Adrenal gland (tissue), 12 donors: Measurements from ENCODE around the gene ZBTB34. TPM values are rescaled to one million over a fixed set of nuclear protein-coding genes. Genes with fewer than 3 reads are reported as not detected.

Experiments
- DNase-seq, 7 donors: peaks; one replicate each; pipeline ENCODE4 v3.0.0-alpha.2; 2019 to 2020
- H3K27ac ChIP-seq, 5 donors: fragments of 200-600 bp; sonication (generic) in 4 of 5; 1 replicate in 3 of 5; 2 replicates in 2 of 5; pipeline versions ENCODE4 v1.5.1 to v1.8.0; 2016 to 2020; ENCODE audit warnings: mild to moderate bottlenecking in 1 of 5
- H3K27me3 ChIP-seq: fragments of 200-600 bp; 2 replicates; pipeline ENCODE4 v1.8.0; 2021
- H3K36me3 ChIP-seq, 2 donors: fragments of 200-600 bp; replicated peaks in 1 of 2; 1 replicate in 1 of 2; 2 replicates in 1 of 2; pipeline versions ENCODE4 v1.5.1 to v1.8.0; 2018 to 2022
- H3K4me1 ChIP-seq, 2 donors: fragments of 200-600 bp; replicated peaks in 1 of 2; 1 replicate in 1 of 2; 2 replicates in 1 of 2; pipeline versions ENCODE4 v1.5.1 to v1.8.0; 2018 to 2021
- H3K4me3 ChIP-seq, 4 donors: fragments of 200-600 bp; sonication (generic) in 3 of 4; one replicate each; pipeline ENCODE4 v1.5.1; 2016 to 2018
- H3K9me3 ChIP-seq, 3 donors: fragments of 200-600 bp; sonication (generic) in 1 of 3; replicated peaks in 1 of 3; 1 replicate in 2 of 3; 2 replicates in 1 of 3; pipeline versions ENCODE4 v1.5.1 to v1.8.0; 2016 to 2021
- CTCF ChIP-seq, 6 experiments: fragments of 450-650 bp in 4 of 6; fragments of 200-600 bp in 2 of 6; sonication (generic) in 1 of 6; IDR thresholded peaks; 1 replicate in 5 of 6; 2 replicates in 1 of 6; pipeline versions ENCODE4 v1.5.1 to v1.8.0; 2016 to 2021; ENCODE audit warnings: antibody characterized with exemption in 6 of 6, mild to moderate bottlenecking in 2 of 6, moderate library complexity in 1 of 6
- POLR2A ChIP-seq, 2 donors: fragments of 450-650 bp; IDR thresholded peaks; one replicate each; pipeline ENCODE4 v1.6.1; 2017; ENCODE audit warnings: antibody characterized with exemption in 2 of 2, mild to moderate bottlenecking in 2 of 2, moderate library complexity in 1 of 2
- WGBS, 4 donors: extraction: QIAGEN DNeasy Blood & Tissue Kit in 2 of 4; methylation state at CpG; one replicate each; pipeline versions ENCODE4 v1.1.5 to v1.1.7; 2013 to 2017; 5-methylcytosine and 5-hydroxymethylcytosine counted together
- intact Hi-C, 2 donors: fragments of 100-400 bp; cut with DNase I; formaldehyde crosslinking; loops; one replicate each; pipeline versions ENCODE4 v1.14.1 to v1.15.0; 2022 to 2023
- polyA plus RNA-seq, 3 donors: library from polyadenylated mRNA; stranded (reverse); fragments of 200-250 nt in 2 of 3; fragments of 350-450 nt in 1 of 3; fragmentation: Illumina TruSeq in 1 of 3; extraction: RNeasy Lipid Tissue Mini Kit (QIAGEN cat#74804) in 1 of 3; gene quantifications; one replicate each; pipeline ENCODE4 v1.2.3, GENCODE V29; 2013 to 2014
- total RNA-seq, 9 donors: library from RNA; depleted of rRNA in 4 of 9; stranded (reverse); fragments of >200 nt in 4 of 9; fragments of 120-200 nt in 1 of 9; fragmentation: NEBNext Ultra II Directional in 1 of 9; extraction: Animal tissue kit (Norgen Biotek cat#: 25700) in 1 of 9; gene quantifications; one replicate each; pipeline versions ENCODE4 v1.1.0 to v1.2.4, GENCODE V29; 2013 to 2023
- donor health status: healthy with polysubstance abuse.
- donor health status: Bipolar disorder and iron deficiency.
- donor health status: DM: yes; HTN: yes; CAD: no.
- donor health status: DM: no; HTN: no; CAD: no.
- donor health status: DM: no; HTN: no; CAD: no.
- donor health status: DM: yes; HTN: yes; CAD: no.

ZBTB34 gene
- total and polyA plus RNA-seq, 12 donors = 1.7 to 10.8 (median 6.3) TPM

DNA sequence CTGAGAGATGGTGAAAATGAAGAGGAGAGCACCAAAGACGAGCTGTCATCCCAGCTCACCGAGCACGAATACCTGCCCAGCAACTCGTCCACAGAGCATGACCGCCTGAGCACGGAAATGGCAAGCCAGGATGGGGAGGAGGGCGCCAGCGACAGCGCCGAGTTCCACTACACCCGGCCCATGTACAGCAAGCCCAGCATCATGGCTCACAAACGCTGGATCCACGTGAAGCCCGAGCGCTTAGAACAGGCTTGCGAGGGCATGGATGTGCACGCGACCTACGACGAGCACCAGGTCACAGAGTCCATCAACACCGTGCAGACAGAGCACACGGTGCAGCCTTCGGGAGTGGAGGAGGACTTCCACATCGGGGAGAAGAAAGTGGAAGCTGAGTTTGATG lies 27.4 kb upstream of the ZBTB34 start:
- Histone ChIP-seq H3K4me1 (peaks cover 0 to 30% of the 10 kb centered on the region in 2 donors), H3K9me3 (no peaks in the 10 kb centered on the region), H3K36me3 (peaks cover 0 to 22% of the 10 kb centered on the region in 2 donors), H3K27me3 (no peaks in the 10 kb centered on the region), H3K4me3 (no peak overlapping the region), H3K27ac (peak overlapping the region in 2 of 5 donors; percentile 73 to 83)
- 95 to 97% (median 96%) methylated on average over 20 to 24 of the region's 24 CpGs for WGBS, 4 donors
- intact Hi-C loops = no loop called here
- no peak for DNase-seq
- TF ChIP-seq POLR2A (IDR thresholded peaks at IDR 0.05) (no peak), CTCF (IDR thresholded peaks at IDR 0.05) (no peak)

DNA sequence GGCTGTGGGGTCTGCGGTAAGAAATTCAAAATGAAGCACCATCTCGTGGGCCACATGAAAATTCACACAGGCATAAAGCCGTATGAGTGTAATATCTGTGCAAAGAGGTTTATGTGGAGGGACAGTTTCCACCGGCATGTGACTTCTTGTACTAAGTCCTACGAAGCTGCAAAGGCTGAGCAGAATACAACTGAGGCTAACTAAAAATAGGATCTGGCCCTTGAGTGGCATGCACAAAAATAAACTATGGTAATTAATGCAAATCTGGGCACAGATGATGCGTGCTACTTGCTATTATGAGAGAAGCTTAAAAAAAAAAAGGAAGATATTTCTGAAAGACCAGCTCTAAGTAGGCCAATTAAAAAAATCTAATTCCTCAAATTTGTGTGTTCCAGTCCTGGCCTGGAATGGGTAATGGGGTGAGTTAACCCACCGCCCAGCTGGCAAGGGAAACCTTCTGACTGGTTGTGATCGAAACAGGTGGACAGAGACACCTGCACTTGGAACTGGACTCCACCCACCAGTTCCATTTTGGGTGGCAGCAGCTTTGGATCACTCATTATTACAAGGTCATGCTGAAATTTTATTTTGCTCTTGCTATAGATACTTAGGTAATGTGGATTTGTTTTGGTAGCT lies 26.6 kb upstream of the ZBTB34 start:
- H3K4me3 ChIP-seq = no peak overlapping the region
- H3K27me3 ChIP-seq = no peaks in the 10 kb centered on the region
- intact Hi-C loops = no loop called here
- H3K27ac ChIP-seq = no peak overlapping the region
- no peaks in the 10 kb centered on the region for H3K9me3 ChIP-seq
- TF ChIP-seq POLR2A (IDR thresholded peaks at IDR 0.05) (no peak), CTCF (IDR thresholded peaks at IDR 0.05) (no peak)
- 89 to 96% (median 94%) methylated on average over 8 of the region's 8 CpGs for WGBS, 4 donors
- no peak for DNase-seq
- peaks cover 0 to 28% of the 10 kb centered on the region in 2 donors for H3K4me1 ChIP-seq
- H3K36me3 ChIP-seq = peaks cover 0 to 29% of the 10 kb centered on the region in 2 donors

- peaks cover 0 to 29% of the 10 kb centered on the region in 2 donors for H3K36me3 ChIP-seq
- intact Hi-C loops = no loop called here
- TF ChIP-seq POLR2A (IDR thresholded peaks at IDR 0.05) = no peak
- no peak for TF ChIP-seq CTCF (IDR thresholded peaks at IDR 0.05)
- H3K27ac ChIP-seq = no peak overlapping the region
- DNase-seq = no peak
- H3K4me3 ChIP-seq = no peak overlapping the region
- no peaks in the 10 kb centered on the region for H3K27me3 ChIP-seq
- WGBS, 4 donors = 93 to 99% (median 96%) methylated on average over 2 of the region's 2 CpGs
- no peaks in the 10 kb centered on the region for H3K9me3 ChIP-seq
- H3K4me1 ChIP-seq = peaks cover 0 to 20% of the 10 kb centered on the region in 2 donors
Measured at GRCh38 chr9:126834672-126835071, 25.8 kb upstream of the ZBTB34 start.

- H3K27ac ChIP-seq = no peak overlapping the region
- no peak overlapping the region for H3K4me3 ChIP-seq
- no peaks in the 10 kb centered on the region for H3K27me3 ChIP-seq
- no peak for TF ChIP-seq CTCF (IDR thresholded peaks at IDR 0.05)
- no peak for TF ChIP-seq POLR2A (IDR thresholded peaks at IDR 0.05)
- H3K36me3 ChIP-seq = peaks cover 0 to 29% of the 10 kb centered on the region in 2 donors
- no peak for DNase-seq
- no peaks in the 10 kb centered on the region for H3K9me3 ChIP-seq
- WGBS, 4 donors = 83 to 86% (median 85%) methylated on average over 2 of the region's 2 CpGs
- peaks cover 0 to 16% of the 10 kb centered on the region in 2 donors for H3K4me1 ChIP-seq
- intact Hi-C loops = no loop called here
Measured at GRCh38 chr9:126836216-126836615, 24.2 kb upstream of the ZBTB34 start.
